GM12891 (cell line): ENCODE data around the gene PXDN.

Source experiments
- DNase-seq: peaks from one replicate; pipeline ENCODE4 v3.0.0; 2011; ENCODE audit warnings: low spot score; ENCODE audit not compliant: insufficient read length
- FAIRE-seq: peaks from 2 replicates; lab custom pipeline; 2011; peaks lifted over from hg19 to GRCh38; lab: Jason Lieb, UNC
- PAX5 ChIP-seq: IDR thresholded peaks from 2 replicates; pipeline ENCODE4 v1.6.1; 2011; ENCODE audit warnings: low read length, moderate library complexity, mild to moderate bottlenecking; ENCODE audit not compliant: insufficient read depth, severe bottlenecking
- POLR2A ChIP-seq: IDR thresholded peaks from 2 replicates; pipeline ENCODE4 v1.6.1; 2011; ENCODE audit warnings: low read depth, low read length, control low read depth
- POLR2AphosphoS5 ChIP-seq: IDR thresholded peaks from 2 replicates; pipeline ENCODE4 v1.6.1; 2011; ENCODE audit warnings: low read depth, low read length, control low read depth
- POU2F2 ChIP-seq: IDR thresholded peaks from 2 replicates; pipeline ENCODE4 v1.6.1; 2011; ENCODE audit warnings: low read depth, mild to moderate bottlenecking, control low read depth, low read length, moderate library complexity
- SPI1 ChIP-seq: IDR thresholded peaks from 2 replicates; pipeline ENCODE4 v1.6.1; 2011; ENCODE audit warnings: low read depth, low read length, control low read depth
- TAF1 ChIP-seq: IDR thresholded peaks from 2 replicates; pipeline ENCODE4 v1.6.1; 2011; ENCODE audit warnings: low read depth, low read length, control low read depth

PXDN gene

DNA sequence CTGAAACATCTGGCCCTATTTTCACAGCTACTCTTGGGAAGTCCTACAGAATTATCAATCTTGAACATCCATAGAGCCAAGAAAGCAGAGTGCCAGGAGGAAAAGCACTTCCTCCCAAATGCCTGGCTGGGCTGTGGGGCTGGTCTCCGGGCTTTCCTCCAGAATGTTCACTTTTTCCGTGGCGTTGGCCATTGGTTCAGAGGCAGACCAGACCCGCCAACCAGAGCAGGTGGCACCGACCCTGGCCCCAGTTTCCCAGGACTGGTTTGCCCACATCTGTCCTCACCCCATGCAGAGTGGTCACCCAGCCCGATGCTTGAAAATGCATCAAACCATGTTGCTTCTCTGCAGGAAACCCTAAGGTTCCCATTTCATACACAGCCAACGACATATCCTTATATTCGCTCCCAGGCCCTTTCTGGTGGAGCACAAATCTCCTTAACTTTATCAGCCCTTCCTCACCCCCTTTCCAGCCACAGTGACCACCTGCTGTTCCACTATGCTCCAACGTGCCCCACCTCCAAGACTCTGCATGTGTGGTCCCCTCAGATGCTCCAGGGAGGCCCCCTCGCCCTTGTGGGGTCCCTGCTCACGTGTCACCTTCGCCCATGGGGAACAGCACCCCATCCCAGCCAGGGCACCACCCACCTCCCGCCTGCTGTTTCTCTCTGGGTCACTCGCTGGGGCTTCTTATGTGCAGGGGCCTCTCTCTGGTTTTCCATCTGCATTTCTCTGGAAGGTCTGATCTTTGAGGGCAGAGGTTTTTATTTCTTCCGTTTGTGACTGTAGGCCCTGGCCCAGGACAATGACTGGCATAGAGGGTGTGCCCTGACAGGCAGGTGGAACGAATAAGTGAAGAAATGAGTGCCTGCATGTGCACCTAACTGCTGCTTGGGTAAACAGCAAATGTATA is 92.9 kb downstream of the PXDN start:
- FAIRE-seq = no peak
- DNase-seq = no peak
- TF ChIP-seq SPI1 = no peak
- no peak for TF ChIP-seq TAF1
- no peak for TF ChIP-seq POLR2AphosphoS5
- no peak for TF ChIP-seq POU2F2
- no peak for TF ChIP-seq POLR2A
- TF ChIP-seq PAX5 = no peak

DNA sequence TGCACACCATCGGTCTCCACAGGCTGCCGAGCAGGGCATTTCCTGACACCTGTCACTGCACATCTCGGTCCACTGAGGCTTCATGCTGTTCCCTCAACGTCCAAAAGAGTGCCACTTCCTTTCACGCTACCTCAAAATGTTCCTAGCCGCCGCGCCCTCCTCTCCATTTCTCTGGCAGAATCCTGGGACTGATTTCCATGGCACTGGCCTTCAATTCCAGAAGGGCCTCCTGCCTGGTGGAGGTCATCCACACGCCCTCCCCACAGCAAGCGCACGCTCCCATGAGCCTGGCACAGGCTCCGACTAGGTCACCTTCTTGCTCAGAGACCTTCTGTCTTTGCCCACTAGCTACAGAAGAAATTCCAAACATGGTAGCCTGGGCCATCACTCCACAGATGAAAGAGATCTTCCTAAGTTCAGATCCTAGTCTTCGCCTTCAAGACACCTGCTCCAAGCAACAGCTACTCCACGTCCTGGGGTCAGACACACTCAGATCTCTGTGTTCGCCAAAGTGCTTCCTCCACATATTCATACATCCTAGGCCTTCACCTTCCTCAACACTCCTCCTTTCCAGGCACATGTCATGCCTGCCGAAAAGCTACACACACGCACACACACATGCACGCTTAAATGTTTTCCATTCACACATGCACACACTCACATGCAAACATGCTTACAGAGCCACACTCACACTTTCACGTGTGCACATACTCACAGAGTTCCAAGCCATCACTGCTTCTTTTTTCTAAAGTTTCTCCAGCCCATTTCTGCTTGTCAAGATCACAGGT is 94.0 kb downstream of the PXDN start:
- no peak for DNase-seq
- no peak for FAIRE-seq

DNA sequence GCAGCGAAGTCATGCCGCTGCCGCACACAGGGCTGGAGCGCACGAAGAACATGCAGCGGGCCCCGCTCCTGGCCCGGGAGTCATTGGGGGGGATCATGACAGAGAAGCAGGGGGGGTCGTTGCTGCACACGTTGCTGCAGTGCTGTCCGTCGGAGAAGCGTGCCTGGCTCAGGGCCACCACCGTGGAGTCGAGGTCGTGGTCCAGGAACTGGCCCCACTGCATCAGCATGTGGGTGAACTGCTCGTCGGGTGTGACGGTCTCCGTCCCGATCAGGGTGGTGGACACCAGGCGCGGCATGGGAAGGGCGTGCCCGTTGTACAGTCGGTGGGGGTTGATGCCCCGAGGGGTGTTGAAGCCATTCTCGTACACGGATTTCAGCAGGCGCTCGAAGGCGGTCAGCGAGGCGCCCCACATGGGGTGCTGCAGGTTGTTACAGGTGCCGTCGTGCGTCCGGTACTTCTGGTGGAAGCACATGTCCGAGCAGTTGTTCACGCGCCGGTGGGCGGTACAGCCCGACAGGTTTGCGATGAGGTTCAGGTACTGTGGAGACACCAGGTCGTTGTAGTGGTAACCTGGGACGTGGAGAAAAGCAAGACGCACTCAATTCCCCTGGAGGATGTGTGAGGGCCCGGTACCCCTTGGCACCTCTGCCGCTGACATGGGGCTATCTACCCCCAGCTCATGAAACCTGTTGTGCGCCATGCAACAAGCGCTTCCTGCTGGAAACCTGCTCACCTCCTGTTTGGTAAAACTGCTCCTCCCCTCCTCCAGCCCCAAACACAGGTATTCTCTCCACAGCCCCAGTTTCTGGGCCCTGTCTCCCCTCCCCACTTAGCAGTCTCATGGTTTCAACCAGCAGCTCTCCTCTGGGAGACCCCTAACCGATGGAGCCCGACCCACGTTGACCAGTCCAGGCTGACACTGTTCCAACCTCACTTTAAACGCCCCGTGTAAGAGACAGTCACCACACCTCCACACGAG is 94.9 kb downstream of the PXDN start:
- TF ChIP-seq SPI1 = no peak
- TF ChIP-seq TAF1 = no peak
- TF ChIP-seq PAX5 = no peak
- TF ChIP-seq POLR2AphosphoS5 = no peak
- TF ChIP-seq POU2F2 = no peak
- TF ChIP-seq POLR2A = no peak
- DNase-seq (no peak), FAIRE-seq (no peak)

More for the DNA sequence above, 94.0 kb downstream of the PXDN start:
- TF ChIP-seq POLR2AphosphoS5 = no peak
- TF ChIP-seq PAX5 = no peak
- TF ChIP-seq TAF1 = no peak
- no peak for TF ChIP-seq POU2F2
- TF ChIP-seq POLR2A = no peak
- no peak for TF ChIP-seq SPI1

DNA sequence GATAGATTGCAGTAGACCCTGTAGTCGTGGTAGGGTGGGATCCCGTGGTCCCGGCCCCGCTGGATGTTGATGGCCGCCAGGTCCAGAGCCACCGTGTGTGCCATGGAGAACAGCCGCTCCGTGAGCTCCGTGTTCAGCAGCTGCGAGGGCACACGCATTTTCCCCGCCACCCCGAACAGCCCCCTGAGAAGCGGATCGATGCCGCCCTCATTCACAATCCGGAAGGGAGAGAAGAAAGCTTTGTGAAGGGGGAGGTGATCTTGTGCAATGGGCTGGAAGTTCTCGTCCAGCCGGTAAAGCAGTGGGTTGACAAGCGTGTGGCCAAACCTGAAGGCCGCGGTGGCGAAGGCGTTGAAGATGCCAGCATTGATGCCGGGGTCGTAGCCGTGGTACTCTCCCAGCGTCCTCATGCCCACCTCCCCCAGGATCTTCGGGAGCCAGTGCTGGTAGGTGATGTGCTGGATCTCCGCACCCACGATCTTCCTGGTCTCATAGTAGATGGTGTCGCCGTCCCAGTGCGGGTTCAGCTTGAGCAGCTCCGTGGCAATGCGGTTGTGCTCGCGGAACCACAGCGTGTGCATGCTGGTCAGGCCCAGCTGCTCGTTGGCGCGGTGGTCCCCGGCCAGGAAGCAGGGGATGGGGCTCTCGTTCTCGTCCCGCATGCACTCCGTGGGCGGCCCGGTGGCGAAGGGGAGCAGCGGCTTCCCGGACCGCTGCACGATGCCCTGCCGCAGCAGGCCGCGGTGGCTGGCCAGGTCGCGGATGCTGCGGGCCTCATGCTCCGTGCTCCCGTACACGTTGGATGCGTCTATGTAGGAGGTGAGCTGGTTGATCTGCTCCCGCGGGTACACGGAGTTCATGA is 95.8 kb downstream of the PXDN start:
- DNase-seq = no peak
- TF ChIP-seq POLR2A (no peak), POLR2AphosphoS5 (no peak), POU2F2 (no peak), TAF1 (no peak), SPI1 (no peak), PAX5 (no peak)
- no peak for FAIRE-seq

DNA sequence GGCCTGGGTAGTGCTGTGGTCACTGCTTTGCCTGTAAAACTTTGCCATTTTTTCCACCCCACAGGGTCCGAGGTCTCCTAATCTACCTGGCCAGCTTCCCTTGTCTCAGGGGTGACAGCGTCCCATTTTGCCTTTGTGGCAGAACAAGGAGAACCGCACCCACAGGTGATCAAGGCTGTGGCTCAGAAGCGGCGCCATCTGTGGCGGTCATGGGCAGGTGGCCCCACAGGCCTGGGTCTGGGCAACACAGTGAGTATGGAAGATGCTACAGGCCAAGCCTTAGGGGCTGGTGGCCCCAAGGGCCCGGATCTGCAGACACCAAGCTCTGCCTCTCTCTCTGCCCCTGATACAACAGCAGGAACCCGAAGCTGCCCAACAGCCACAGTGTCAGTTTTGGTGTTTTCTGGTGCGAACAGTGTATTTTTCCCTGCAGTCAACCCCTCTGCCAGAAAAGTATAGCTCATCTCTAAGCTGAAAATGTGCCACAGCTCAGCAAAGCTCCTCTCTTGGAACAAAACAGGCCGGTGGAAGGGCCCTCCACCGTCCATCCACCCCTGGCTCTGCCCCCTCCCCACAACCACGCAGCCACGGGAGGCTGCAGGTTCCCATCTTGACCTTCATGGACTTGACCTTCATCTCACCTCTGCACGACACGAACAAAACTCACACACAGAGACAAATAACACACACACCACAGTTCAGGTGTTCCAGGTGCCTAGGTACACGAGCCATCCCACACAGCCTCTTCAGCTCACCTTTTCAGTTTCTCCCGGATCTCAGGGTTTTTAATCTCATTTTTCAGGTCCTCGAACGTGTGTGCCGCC is 96.7 kb downstream of the PXDN start:
- TF ChIP-seq POLR2AphosphoS5 = no peak
- TF ChIP-seq TAF1 = no peak
- no peak for TF ChIP-seq PAX5
- no peak for TF ChIP-seq SPI1
- TF ChIP-seq POU2F2 = no peak
- TF ChIP-seq POLR2A = no peak
- no peak for FAIRE-seq
- DNase-seq = no peak

DNA sequence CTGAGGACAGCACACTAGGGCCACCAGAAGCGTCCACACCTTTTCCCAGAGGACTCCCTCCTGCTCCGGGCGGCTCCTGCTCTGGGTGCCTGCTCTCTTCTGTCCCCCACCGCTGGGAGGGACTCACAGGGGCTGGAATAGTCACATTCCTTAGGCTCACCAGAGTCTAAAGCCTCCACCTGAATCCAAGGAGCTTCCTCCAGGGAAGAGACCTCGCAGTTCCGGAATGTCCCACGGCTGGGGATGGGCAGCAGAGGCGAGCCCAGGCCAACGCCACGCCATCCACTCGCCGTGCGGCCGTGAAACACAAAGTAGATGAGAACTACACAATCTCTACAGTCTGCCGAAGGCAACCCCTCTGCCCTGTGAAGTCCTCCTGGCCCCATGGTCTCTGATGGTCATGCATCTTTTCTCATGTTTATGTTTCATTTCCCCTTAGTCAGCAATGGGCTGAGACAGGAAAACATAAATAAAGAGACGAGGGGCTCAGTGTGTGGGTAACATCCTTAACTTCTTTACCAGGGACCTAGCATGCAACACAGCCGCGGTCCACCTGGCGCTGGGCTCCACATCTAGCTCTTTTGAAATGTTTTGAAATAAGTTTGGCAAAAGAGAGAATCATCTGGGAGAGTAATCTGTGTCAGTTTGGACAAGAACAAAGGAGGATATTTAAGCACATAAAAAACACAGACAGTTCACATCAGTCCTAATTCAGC is 98.4 kb downstream of the PXDN start:
- no peak for DNase-seq
- no peak for FAIRE-seq
- TF ChIP-seq POLR2AphosphoS5 (no peak), SPI1 (no peak), TAF1 (no peak), PAX5 (no peak)

DNA sequence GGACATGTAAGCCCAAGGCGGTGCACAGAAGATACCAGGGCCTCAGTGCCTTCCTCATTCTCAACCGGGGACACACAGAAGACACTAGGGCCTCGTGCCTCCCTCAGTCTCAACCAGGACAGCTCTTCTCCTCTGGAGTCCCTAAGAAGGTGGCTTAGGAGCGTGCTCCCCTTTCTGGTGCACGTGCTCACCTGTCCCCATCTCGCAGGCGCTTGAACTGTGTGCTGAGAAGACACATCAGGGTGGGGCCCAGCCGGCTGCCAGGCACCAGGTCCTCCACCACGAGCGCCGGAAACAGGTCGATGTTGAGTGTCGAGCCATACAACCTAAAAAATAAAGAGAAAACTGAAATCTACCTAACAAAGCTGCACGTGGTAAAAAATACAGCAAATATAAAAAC is 99.9 kb downstream of the PXDN start:
- no peak for TF ChIP-seq POU2F2
- no peak for TF ChIP-seq TAF1
- TF ChIP-seq PAX5 = no peak
- no peak for TF ChIP-seq POLR2A
- TF ChIP-seq POLR2AphosphoS5 = no peak
- no peak for TF ChIP-seq SPI1
- DNase-seq = no peak
- no peak for FAIRE-seq
